Neural cell (in vitro differentiated cells): ENCODE data around the gene GUCY1A2. TPM values are rescaled to one million over a fixed set of nuclear protein-coding genes. Genes with fewer than 3 reads are reported as not detected.

Experiments used
- H2AFZ ChIP-seq: fragments of 200-600, 300-800 bp; sonication (generic), shearing (Covaris generic); 2 replicates; pipeline ENCODE4 v1.6.0; 2014; ENCODE audit warnings: low read depth, mild to moderate bottlenecking, antibody characterized with exemption, low read length, moderate library complexity
- H3F3A ChIP-seq: fragments of 200-600 bp; shearing (Covaris generic); 2 replicates; pipeline ENCODE4 v1.6.1; 2016; ENCODE audit warnings: mild to moderate bottlenecking, moderate library complexity, mixed read lengths, antibody characterized with exemption, low read length; ENCODE audit not compliant: insufficient read depth, poor library complexity, severe bottlenecking
- H3K27ac ChIP-seq: fragments of 200-600, 300-800 bp; sonication (generic), shearing (Covaris generic); 2 replicates; pipeline ENCODE4 v1.5.1; 2014; ENCODE audit warnings: mild to moderate bottlenecking, low read length, moderate library complexity
- H3K27me3 ChIP-seq: fragments of 300-800, 200-600 bp; sonication (generic), shearing (Covaris generic); 2 replicates; pipeline ENCODE4 v1.6.0; 2014; ENCODE audit warnings: mild to moderate bottlenecking, low read depth, low read length, moderate library complexity; ENCODE audit not compliant: insufficient read depth
- H3K36me3 ChIP-seq: fragments of 300-800, 200-600 bp; sonication (generic), shearing (Covaris generic); 2 replicates; pipeline ENCODE4 v1.5.1; 2014; ENCODE audit warnings: mild to moderate bottlenecking, antibody characterized with exemption, low read length, moderate library complexity; ENCODE audit not compliant: insufficient read depth
- H3K4me2 ChIP-seq: fragments of 300-800, 200-600 bp; sonication (generic), shearing (Covaris generic); 2 replicates; pipeline ENCODE4 v1.6.0; 2014; ENCODE audit warnings: mild to moderate bottlenecking, low read length
- H3K4me3 ChIP-seq: fragments of 300-800, 200-600 bp; sonication (generic), shearing (Covaris generic); 2 replicates; pipeline ENCODE4 v1.5.1; 2014; ENCODE audit warnings: mild to moderate bottlenecking, low read length, moderate library complexity
- H3K79me2 ChIP-seq: fragments of 200-600 bp; shearing (Covaris generic); replicated peaks from 2 replicates; pipeline ENCODE4 v1.6.0; 2014; ENCODE audit warnings: mild to moderate bottlenecking, low read length, moderate library complexity; ENCODE audit not compliant: insufficient read depth
- H3K9ac ChIP-seq: fragments of 300-800, 200-600 bp; sonication (generic), shearing (Covaris generic); 2 replicates; pipeline ENCODE4 v1.6.1; 2016; ENCODE audit warnings: mild to moderate bottlenecking, low read length, mixed read lengths
- H3K9me2 ChIP-seq: fragments of 200-600 bp; shearing (Covaris generic); 2 replicates; pipeline ENCODE4 v1.6.1; 2016; ENCODE audit warnings: mild to moderate bottlenecking, low read length, mixed read lengths; ENCODE audit not compliant: insufficient read depth
- H3K9me3 ChIP-seq: fragments of 200-600, 300-800 bp; sonication (generic), shearing (Covaris generic); 2 replicates; pipeline ENCODE4 v1.6.1; 2016; ENCODE audit warnings: mild to moderate bottlenecking, mixed run types, low read length, moderate library complexity, mixed read lengths
- H4K20me1 ChIP-seq: fragments of 200-600 bp; shearing (Covaris generic); 2 replicates; pipeline ENCODE4 v1.6.1; 2016; ENCODE audit warnings: mild to moderate bottlenecking, mixed run types; ENCODE audit not compliant: insufficient read depth
- CTCF ChIP-seq: fragments of 450-650 bp; IDR thresholded peaks from 2 replicates; pipeline ENCODE4 v1.5.1; 2014; ENCODE audit warnings: antibody characterized with exemption, mild to moderate bottlenecking, moderate library complexity; ENCODE audit not compliant: poor library complexity, severe bottlenecking
- EP300 ChIP-seq: fragments of 450-650 bp; conservative IDR thresholded peaks from 2 replicates; pipeline ENCODE4 v1.6.1; 2014; ENCODE audit warnings: antibody characterized with exemption, mild to moderate bottlenecking, moderate library complexity; ENCODE audit not compliant: poor library complexity, severe bottlenecking
- EZH2 ChIP-seq: fragments of 200-600, 300-800 bp; shearing (Covaris generic), sonication (generic); IDR thresholded peaks from 2 replicates; pipeline ENCODE4 v1.6.1; 2014; ENCODE audit warnings: antibody characterized with exemption, low read length, borderline replicate concordance, mild to moderate bottlenecking; ENCODE audit not compliant: insufficient read depth, poor library complexity, severe bottlenecking
- MXI1 ChIP-seq: fragments of 450-650 bp; conservative IDR thresholded peaks from 2 replicates; pipeline ENCODE4 v1.6.1; 2014; ENCODE audit warnings: antibody characterized with exemption, mild to moderate bottlenecking; ENCODE audit not compliant: poor library complexity, severe bottlenecking
- POLR2AphosphoS5 ChIP-seq: IDR thresholded peaks from 2 replicates; pipeline ENCODE4 v1.6.1; 2012
- RAD21 ChIP-seq: fragments of 450-650 bp; conservative IDR thresholded peaks from 2 replicates; pipeline ENCODE4 v1.6.1; 2014; ENCODE audit warnings: antibody characterized with exemption, mild to moderate bottlenecking, moderate library complexity
- REST ChIP-seq: IDR thresholded peaks from 2 replicates; pipeline ENCODE4 v1.6.1; 2012; ENCODE audit warnings: borderline replicate concordance
- SMC3 ChIP-seq: fragments of 450-650 bp; conservative IDR thresholded peaks from 2 replicates; pipeline ENCODE4 v1.6.1; 2014; ENCODE audit warnings: antibody characterized with exemption, mild to moderate bottlenecking, moderate library complexity; ENCODE audit not compliant: poor library complexity
- TAF1 ChIP-seq: IDR thresholded peaks from 2 replicates; pipeline ENCODE4 v1.6.1; 2012; ENCODE audit warnings: low read depth
- polyA plus RNA-seq: library from polyadenylated mRNA; depleted of rRNA; stranded (reverse); fragments of >200 nt; gene quantifications from 2 replicates; pipeline ENCODE4 v1.2.3, GENCODE V29; 2014

Gene GUCY1A2
- polyA plus RNA-seq, 1 donor from 2014 or later, result 5.1 TPM

GRCh38 chr11:106821826-106822225, 196.4 kb downstream of the GUCY1A2 start:
- Histone ChIP-seq H3K27me3 (no peaks in the 10 kb centered on the region), H3K36me3 (no peaks in the 10 kb centered on the region), H4K20me1 (no peaks in the 10 kb centered on the region), H3K9ac (no peak overlapping the region), H3K27ac (no peak overlapping the region), H3K79me2 (no peaks in the 10 kb centered on the region), H3K4me3 (no peak overlapping the region), H3K9me3 (no peaks in the 10 kb centered on the region), H2AFZ (no peak overlapping the region), H3F3A (no peaks in the 10 kb centered on the region), H3K4me2 (no peak overlapping the region), H3K9me2 (no peaks in the 10 kb centered on the region)
- TF ChIP-seq REST, result no peak
- no peak for TF ChIP-seq POLR2AphosphoS5
- no peak for TF ChIP-seq CTCF

- H3K9me3 ChIP-seq, result no peaks in the 10 kb centered on the region
- H4K20me1 ChIP-seq, result no peaks in the 10 kb centered on the region
- no peaks in the 10 kb centered on the region for H3K27me3 ChIP-seq
- no peak overlapping the region for H3K27ac ChIP-seq
- H3K36me3 ChIP-seq, result no peaks in the 10 kb centered on the region
- H3K9ac ChIP-seq, result no peak overlapping the region
- no peak for TF ChIP-seq MXI1
- TF ChIP-seq EP300, result no peak
- no peak for TF ChIP-seq RAD21
- TF ChIP-seq SMC3, result no peak
- no peak for TF ChIP-seq CTCF
- no peak for TF ChIP-seq TAF1
- no peak for TF ChIP-seq EZH2
- TF ChIP-seq POLR2AphosphoS5, result no peak
- no peak for TF ChIP-seq REST
- no peak overlapping the region for H3K4me2 ChIP-seq
- H3K9me2 ChIP-seq, result no peaks in the 10 kb centered on the region
- no peaks in the 10 kb centered on the region for H3F3A ChIP-seq
- no peak overlapping the region for H2AFZ ChIP-seq
- H3K79me2 ChIP-seq, result no peaks in the 10 kb centered on the region
- H3K4me3 ChIP-seq, result no peak overlapping the region
These were observed 197.0 kb downstream of the GUCY1A2 start for GRCh38 chr11:106821291-106821690.
